ENCODE measurements around the gene MADD. TPM values are rescaled to one million over a fixed set of nuclear protein-coding genes. Genes with fewer than 3 reads are reported as not detected.
A peak's percentile ranks its signal among the peaks of the same experiment; 100 is the strongest.

The MADD gene
- 10 to 100 TPM; 12.1 to 24.8 (median 16.4) TPM for polyA plus RNA-seq (ENCODE audit: low read depth in 6 of 6)

DNA sequence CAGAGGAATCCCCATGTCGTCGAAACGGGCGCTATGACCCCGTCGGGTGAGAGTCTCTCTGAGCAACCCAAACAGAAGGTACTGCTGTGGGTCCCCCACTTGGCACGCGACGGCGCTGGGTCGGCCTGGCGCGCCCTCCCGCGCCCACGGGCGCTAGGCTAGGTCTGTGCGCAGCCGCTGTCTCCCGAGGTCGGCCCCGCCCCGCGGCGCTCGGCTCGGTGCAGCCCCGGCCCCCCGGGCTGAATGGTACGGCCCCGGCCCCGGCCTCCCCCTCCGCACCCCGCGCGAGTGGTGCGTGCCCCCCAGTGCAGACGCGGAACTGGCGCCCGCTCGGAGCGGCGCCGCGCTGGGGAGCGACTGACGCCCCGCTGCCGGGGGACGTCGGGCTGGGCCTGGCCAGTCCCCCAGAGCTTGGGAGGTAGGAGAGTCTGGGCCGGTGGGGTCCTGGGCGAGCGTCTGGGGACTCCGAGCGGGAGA lies at the start of gene MADD:
MADD (plus strand) TSS at position 305 of the 477 bp plus-strand sequence.
- Mint-ChIP-seq H3K27ac (peak within 1 kb of the TSS; percentile 76 to 97 (median 95)), H3K4me3 (peak within 1 kb of the TSS; percentile 80 to 98 (median 96)), H3K9me3 (no peaks in the 10 kb centered on the region), H3K4me1 (peaks cover 41 to 76% (median 49%) of the 10 kb centered on the region in 3 donors), H3K36me3 (no peaks in the 10 kb centered on the region), H3K27me3 (no peaks in the 10 kb centered on the region)
- DNase-seq (peak; percentile 92), ATAC-seq (ENCODE audit: low read depth in 2 of 2) (peak; percentile 81 to 83)

DNA sequence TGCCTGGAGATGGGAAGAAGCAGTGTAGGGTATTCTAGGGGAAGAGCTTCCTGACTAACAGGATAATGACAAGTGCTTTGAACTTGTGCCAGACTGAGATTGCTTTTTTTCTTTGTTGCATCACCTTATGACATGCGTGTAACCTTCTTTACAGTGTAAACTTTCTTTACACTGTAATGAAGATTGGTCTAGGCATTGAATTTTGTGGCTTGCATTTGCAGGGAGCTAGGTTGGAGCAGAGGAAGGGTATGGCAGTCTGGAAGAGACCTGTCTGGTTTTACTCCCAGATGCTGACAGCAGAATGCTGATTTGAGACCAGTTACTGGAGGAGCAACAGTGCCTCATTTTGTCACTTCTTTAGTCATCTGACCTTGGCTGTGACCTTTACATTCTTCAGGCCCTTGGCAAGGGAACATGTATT lies 49.5 kb upstream of the MADD start:
- DNase-seq (no peak), ATAC-seq (ENCODE audit: low read depth in 2 of 2) (no peak)
- no peaks in the 10 kb centered on the region for H3K9me3 Mint-ChIP-seq
- peaks cover 10 to 11% of the 10 kb centered on the region in 2 donors for H3K36me3 Mint-ChIP-seq
- no peaks in the 10 kb centered on the region for H3K27me3 Mint-ChIP-seq
- H3K4me1 Mint-ChIP-seq = peaks cover 25 to 34% (median 27%) of the 10 kb centered on the region in 3 donors
- H3K27ac Mint-ChIP-seq = peak overlapping the region in 2 of 6 donors; percentile 62 to 88
- no peak overlapping the region for H3K4me3 Mint-ChIP-seq

DNA sequence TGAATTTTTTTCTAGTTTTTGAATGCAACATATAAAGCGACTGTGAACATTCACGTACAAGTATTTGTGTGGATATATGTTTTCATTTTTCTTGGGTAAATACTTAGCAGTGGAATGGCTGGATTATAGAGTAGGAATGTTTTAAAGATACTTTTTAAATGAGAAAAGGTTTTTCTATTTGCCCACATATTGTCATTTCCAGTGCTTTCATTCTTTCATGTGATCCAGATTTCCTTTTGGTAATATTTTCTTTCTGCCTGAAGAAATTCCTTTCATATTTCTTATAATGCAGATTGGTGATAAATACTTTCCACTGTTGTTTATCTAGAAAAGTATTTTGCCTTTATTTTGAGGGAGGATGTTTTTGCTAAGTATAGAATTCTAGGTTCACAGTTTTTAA lies 47.2 kb upstream of the MADD start:
- Mint-ChIP-seq H3K4me3 (no peak overlapping the region), H3K36me3 (peaks cover 9 to 16% of the 10 kb centered on the region in 2 donors), H3K27me3 (no peaks in the 10 kb centered on the region), H3K27ac (no peak overlapping the region), H3K4me1 (peaks cover 12 to 23% (median 18%) of the 10 kb centered on the region in 3 donors), H3K9me3 (no peaks in the 10 kb centered on the region)
- no peak for DNase-seq
- no peak for ATAC-seq (ENCODE audit: low read depth in 2 of 2)

DNA sequence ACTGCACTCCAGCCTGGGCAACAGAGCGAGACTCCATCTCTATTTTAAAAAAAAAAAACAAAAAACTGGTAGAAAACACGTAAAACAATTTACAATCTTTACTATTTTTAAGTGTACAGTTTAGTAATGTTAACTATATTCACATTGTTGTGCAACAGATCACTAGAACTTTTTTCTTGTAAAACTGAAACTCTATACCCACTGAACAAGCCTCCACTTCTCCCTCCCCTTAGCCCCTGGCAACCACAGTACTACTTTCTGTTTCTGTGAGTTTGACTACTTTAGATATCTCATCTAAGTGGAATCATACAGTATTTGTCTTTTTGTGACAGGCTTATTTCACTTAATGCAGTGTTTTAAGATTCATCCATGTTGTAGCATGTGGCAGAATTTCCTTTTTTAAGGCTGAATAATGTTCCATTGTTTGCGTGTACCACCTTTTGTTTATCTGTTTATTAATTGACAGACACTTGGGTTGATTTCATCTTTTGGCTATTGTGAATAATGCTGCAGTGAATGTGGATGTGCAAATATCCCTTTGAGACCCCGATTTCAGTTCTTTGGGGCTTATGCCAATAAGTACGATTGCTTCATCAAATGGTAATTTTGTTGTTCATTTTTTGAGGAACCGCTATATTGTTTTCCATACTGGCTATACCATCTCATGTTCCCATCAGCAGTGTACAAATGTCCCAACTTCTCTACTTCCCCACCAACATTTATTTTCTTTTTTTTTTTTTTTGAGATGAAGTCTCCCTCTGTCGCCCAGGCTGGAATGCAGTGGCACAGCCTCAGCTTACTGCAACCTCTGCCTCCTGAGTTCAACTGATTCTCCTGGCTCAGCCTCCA lies 44.2 kb upstream of the MADD start:
- no peak overlapping the region for H3K4me3 Mint-ChIP-seq
- ATAC-seq (ENCODE audit: low read depth in 2 of 2) = peak; percentile 58 to 65

DNA sequence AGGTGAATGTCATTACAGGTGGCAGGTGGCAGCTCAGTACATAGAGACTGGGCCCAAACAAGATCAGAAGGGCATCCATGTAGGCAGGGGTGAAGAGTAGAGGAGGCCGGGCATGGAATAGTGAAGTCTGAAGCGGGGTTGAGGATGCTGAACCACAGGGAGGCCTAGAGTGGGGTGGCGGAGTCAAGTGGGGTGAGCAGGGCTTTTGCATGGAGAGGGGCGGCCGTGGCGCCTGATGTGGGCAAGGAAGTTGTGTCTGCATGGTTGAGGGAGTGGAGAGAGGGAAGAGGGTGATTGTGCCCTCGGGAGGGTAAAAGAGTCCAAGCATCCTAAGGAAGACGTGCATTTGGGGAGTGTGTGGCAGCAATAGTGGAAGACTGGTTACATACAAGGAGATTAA lies 40.8 kb upstream of the MADD start:
- Mint-ChIP-seq H3K36me3 (peaks cover 10% of the 10 kb centered on the region in 2 donors), H3K4me3 (no peak overlapping the region), H3K4me1 (peaks cover 3 to 12% (median 5%) of the 10 kb centered on the region in 3 donors), H3K9me3 (peaks cover 0 to 2% (median 0%) of the 10 kb centered on the region in 7 donors), H3K27me3 (no peaks in the 10 kb centered on the region), H3K27ac (no peak overlapping the region)
- ATAC-seq (ENCODE audit: low read depth in 2 of 2) (no peak), DNase-seq (no peak)

More for the DNA sequence above, 44.2 kb upstream of the MADD start:
- Mint-ChIP-seq H3K9me3 (peaks cover 0 to 2% (median 0%) of the 10 kb centered on the region in 7 donors), H3K36me3 (peaks cover 10% of the 10 kb centered on the region in 2 donors), H3K4me1 (peaks cover 3 to 7% (median 5%) of the 10 kb centered on the region in 3 donors), H3K27ac (peak overlapping the region in 1 of 6 donors; percentile 9), H3K27me3 (no peaks in the 10 kb centered on the region)
- DNase-seq = no peak

DNA sequence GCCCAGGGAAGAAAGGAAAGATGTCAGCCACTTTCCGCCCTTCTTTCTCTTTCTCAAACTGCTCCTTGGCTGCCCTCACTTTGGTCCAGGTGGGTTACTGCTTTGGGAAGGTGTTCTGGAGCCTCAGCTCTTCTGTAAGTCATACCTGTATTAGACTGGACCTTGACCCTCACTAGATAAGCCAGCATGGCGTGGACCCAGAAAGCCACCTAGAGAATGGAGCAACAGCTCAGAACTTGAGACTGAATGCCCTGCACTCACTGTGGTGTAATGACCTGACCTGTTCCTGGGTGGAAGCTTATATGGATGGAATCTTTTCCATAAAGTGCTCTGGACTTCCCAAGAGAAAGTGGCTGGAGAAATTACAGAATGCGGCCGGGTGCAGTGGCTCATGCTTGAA lies 36.9 kb upstream of the MADD start:
- no peaks in the 10 kb centered on the region for H3K27me3 Mint-ChIP-seq
- DNase-seq (no peak), ATAC-seq (ENCODE audit: low read depth in 2 of 2) (no peak)
- H3K4me1 Mint-ChIP-seq = peaks cover 0 to 11% (median 5%) of the 10 kb centered on the region in 3 donors
- no peak overlapping the region for H3K27ac Mint-ChIP-seq
- H3K36me3 Mint-ChIP-seq = peaks cover 10% of the 10 kb centered on the region in 2 donors
- H3K4me3 Mint-ChIP-seq = no peak overlapping the region
- H3K9me3 Mint-ChIP-seq = peaks cover 0 to 2% (median 0%) of the 10 kb centered on the region in 7 donors

DNA sequence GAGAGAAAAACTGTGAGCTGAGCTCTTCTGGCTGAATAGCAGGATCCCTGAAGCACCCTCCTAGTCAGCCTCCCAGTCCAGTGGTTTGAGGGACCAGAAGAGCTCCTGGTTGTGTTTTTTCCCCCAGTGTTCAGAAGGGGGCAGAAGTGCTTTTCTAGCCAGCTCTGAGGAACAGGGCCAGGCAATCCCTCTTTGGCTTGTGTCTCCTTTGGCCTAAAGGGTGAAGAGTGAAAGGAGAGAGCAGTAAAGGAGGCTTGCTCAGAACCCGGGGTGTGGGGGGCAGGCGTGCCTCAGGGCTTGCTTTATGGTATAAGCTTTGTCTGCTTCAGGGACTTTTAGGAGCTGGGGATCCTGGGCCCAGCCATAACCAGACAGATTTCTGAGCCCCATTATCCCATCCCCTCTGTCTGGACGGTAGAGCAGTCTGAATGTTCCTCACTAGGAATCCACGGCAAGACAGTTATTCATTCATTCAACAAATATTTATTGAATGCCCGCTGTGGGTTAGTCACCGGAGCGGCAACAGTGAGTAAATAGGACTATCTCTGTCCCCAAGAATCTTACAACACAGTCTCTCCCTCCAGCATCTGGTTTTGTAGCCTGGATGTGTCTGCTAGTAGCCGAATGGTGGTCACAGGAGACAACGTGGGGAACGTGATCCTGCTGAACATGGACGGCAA lies 35.8 kb upstream of the MADD start:
- peak overlapping the region in 1 of 6 donors; percentile 21 for H3K27ac Mint-ChIP-seq

DNA sequence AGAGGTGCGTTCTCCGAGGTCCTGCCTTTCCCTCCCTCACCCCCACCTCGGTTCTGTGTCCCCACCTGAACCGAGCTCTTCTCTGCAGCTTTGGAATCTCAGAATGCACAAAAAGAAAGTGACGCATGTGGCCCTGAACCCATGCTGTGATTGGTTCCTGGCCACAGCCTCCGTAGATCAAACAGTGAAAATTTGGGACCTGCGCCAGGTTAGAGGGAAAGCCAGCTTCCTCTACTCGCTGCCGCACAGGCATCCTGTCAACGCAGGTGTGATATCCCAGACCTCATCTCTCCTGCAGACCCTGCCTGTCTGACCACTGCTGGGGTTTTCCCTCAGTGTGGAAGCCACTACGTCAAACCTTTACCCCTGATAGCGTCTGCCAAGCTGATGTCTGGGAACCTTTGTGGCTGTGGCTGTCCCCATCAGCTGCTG lies 35.2 kb upstream of the MADD start:
- H3K36me3 Mint-ChIP-seq = peaks cover 3 to 12% of the 10 kb centered on the region in 2 donors
- peak overlapping the region in 1 of 6 donors; percentile 47 for H3K27ac Mint-ChIP-seq
- ATAC-seq (ENCODE audit: low read depth in 2 of 2) = no peak

More for the DNA sequence above, 35.8 kb upstream of the MADD start:
- Mint-ChIP-seq H3K27me3 (no peaks in the 10 kb centered on the region), H3K9me3 (peaks cover 0 to 2% (median 0%) of the 10 kb centered on the region in 7 donors), H3K4me3 (peak overlapping the region in 1 of 8 donors; percentile 22), H3K4me1 (peaks cover 0 to 11% (median 5%) of the 10 kb centered on the region in 3 donors), H3K36me3 (peaks cover 3 to 11% of the 10 kb centered on the region in 2 donors)
- ATAC-seq (ENCODE audit: low read depth in 2 of 2) (no peak), DNase-seq (no peak)

DNA sequence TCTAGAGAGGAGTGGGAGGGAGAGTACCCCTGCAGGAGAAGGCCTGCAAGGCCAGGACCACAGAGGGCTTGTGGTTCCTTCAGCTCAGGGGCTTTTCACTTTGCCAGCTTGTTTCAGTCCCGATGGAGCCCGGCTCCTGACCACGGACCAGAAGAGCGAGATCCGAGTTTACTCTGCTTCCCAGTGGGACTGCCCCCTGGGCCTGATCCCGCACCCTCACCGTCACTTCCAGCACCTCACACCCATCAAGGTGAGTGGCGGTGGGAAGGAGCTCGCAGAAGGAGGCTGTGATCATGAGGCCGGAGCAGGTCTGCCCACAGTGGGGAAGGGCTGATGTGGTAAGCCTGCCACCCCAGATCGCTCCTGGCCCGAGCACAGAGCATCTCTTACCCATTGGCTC lies 34.8 kb upstream of the MADD start:
- Mint-ChIP-seq H3K27me3 (no peaks in the 10 kb centered on the region), H3K36me3 (peaks cover 8 to 16% of the 10 kb centered on the region in 2 donors), H3K4me3 (no peak overlapping the region), H3K27ac (peak overlapping the region in 1 of 6 donors; percentile 37), H3K4me1 (peaks cover 4 to 11% (median 5%) of the 10 kb centered on the region in 3 donors), H3K9me3 (peaks cover 0 to 2% (median 0%) of the 10 kb centered on the region in 7 donors)
- DNase-seq (no peak), ATAC-seq (ENCODE audit: low read depth in 2 of 2) (no peak)

More for the DNA sequence above, 35.2 kb upstream of the MADD start:
- H3K9me3 Mint-ChIP-seq = peaks cover 0 to 2% (median 0%) of the 10 kb centered on the region in 7 donors
- H3K4me1 Mint-ChIP-seq = peaks cover 1 to 11% (median 5%) of the 10 kb centered on the region in 3 donors
- no peak for DNase-seq
- no peak overlapping the region for H3K4me3 Mint-ChIP-seq
- no peaks in the 10 kb centered on the region for H3K27me3 Mint-ChIP-seq

DNA sequence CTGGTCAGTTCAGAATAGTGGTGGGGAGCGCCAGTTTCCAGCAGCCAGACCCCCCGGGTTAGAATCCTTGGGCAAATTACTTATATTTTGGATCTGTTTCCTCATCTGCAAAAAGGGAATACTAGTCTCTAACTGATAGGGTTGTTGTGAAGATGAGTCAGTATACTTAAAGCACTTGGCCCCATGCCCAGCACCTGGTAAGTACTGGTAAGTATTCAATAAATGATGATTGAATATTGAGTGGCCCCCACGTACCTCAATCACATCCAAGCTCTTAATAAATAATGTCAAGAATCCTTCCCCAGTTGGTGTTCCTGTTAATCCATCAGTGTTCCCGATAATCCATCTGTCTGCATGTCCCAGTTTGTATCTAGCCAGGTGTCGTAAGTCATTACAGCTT lies 33.5 kb upstream of the MADD start:
- no peak overlapping the region for H3K4me3 Mint-ChIP-seq
- peaks cover 4 to 11% (median 5%) of the 10 kb centered on the region in 3 donors for H3K4me1 Mint-ChIP-seq
- H3K9me3 Mint-ChIP-seq = no peaks in the 10 kb centered on the region
- DNase-seq (no peak), ATAC-seq (ENCODE audit: low read depth in 2 of 2) (no peak)
- H3K36me3 Mint-ChIP-seq = peaks cover 16 to 18% of the 10 kb centered on the region in 2 donors
- H3K27ac Mint-ChIP-seq = peak overlapping the region in 1 of 6 donors; percentile 64
- H3K27me3 Mint-ChIP-seq = no peaks in the 10 kb centered on the region

DNA sequence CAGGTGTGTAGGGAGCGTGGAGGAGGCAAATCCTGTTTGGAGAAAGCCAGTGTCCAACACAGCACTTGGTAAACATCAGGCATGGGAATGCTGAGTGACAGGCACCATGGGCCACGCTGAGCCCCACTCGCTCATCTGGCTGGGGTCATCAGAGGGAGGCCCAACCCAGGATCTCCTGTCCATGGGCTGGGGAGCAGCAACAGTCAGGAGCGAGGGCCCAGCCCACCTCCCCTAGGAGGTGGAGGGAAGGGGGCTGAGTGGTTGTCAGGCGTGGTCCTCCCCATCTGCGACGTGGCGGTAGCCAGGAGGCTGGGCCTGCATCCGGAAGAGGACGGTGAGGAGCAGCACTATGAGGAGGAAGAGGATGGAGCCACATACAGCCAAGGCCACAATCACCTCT lies 30.1 kb upstream of the MADD start:
- no peak for ATAC-seq (ENCODE audit: low read depth in 2 of 2)
- Mint-ChIP-seq H3K27ac (peak overlapping the region in 1 of 6 donors; percentile 69), H3K4me3 (no peak overlapping the region), H3K4me1 (peaks cover 1 to 8% (median 4%) of the 10 kb centered on the region in 3 donors), H3K36me3 (peaks cover 26 to 38% of the 10 kb centered on the region in 2 donors), H3K27me3 (no peaks in the 10 kb centered on the region), H3K9me3 (no peaks in the 10 kb centered on the region)
- no peak for DNase-seq

DNA sequence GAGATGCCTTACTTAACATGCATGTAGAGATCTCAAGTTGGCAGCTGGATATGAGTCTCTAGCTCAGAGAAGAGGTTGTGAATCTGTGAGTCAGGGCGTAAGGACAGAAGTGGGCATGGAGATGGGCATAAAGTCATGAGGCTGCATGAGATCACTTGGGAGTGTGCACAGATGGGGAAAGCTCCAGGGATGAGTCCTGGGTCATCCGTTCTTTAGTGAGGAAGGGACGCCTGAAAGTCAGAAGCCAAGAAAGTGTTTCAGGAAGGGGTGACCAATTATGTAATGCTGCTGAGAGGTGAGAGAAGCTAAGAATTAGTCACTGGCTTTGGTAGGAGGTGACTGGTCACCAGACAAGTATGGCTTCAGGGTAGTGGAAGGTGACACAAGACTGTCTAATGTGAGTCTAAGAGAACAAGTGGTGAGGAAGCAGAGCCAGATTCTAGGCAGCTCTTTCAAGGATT lies 28.1 kb upstream of the MADD start:
- Mint-ChIP-seq H3K4me3 (peak overlapping the region in 1 of 8 donors; percentile 25), H3K27ac (peak overlapping the region in 1 of 6 donors; percentile 24), H3K36me3 (peaks cover 26 to 40% of the 10 kb centered on the region in 2 donors), H3K27me3 (no peaks in the 10 kb centered on the region), H3K4me1 (peaks cover 3 to 5% (median 4%) of the 10 kb centered on the region in 3 donors), H3K9me3 (no peaks in the 10 kb centered on the region)
- no peak for DNase-seq
- ATAC-seq (ENCODE audit: low read depth in 2 of 2) = no peak

DNA sequence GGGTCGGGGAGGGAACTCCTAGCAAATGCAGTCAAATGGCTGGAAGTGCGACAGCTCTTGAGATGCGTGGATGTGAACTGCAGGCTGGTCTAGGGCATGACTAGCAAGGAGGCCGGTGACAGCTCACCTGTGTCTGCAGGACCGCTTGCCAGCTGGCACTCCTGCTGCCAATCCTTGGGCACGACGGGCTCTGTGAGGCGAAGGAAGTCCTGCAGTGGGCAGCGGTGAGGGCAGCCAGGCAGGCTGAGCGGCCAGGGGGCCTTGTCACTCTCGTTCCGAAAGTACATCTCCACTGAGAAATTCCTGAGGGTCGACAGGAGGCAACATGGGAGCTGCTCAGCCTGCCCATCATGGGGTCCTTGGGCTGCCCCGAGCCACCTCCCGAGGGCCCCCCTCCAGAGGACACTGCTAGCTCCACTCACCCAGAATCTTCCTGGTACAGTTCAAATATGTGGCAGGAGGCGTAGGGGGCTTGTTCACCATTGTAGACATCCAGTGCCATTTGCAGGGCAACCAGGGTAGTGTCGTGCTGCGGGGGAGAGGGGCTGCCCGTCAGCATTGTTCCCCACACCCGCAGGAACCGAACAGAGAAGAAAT lies 27.2 kb upstream of the MADD start:
- Mint-ChIP-seq H3K27me3 (no peaks in the 10 kb centered on the region), H3K9me3 (no peaks in the 10 kb centered on the region), H3K4me1 (peaks cover 4 to 12% (median 5%) of the 10 kb centered on the region in 3 donors), H3K4me3 (no peak overlapping the region), H3K36me3 (peaks cover 25 to 40% of the 10 kb centered on the region in 2 donors), H3K27ac (peak overlapping the region in 2 of 6 donors; percentile 24 to 42)
- DNase-seq (no peak), ATAC-seq (ENCODE audit: low read depth in 2 of 2) (no peak)

Data from naive B cell (primary cell).